GM18861 (cell line): ENCODE results near the gene PITPNM2.

ENCODE experiments used
- ATAC-seq: cut with Tn5 transposase; IDR thresholded peaks from one replicate; pipeline ENCODE4 v1.9.1; 2021; ENCODE audit not compliant: unreplicated experiment

PITPNM2 gene

DNA sequence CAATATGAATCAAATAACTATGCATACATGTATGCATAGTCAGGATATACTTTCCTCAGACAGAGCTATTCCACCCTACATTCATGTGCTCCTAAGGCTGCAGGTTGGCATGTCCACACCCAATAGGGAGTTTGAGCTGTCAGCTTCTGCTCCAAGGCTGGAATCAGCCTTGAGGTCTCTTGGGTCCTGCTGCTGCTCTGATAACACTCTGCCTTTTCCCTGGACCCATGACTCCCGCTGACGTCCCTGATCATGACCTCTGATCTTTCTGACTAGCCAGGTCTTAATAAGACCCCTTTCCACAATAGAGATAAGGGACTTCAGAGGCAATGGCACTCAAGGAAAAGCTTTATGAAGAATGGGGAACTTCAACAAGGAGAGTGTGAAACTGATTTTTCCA lies 5.7 kb downstream of the PITPNM2 start:
- no peak for ATAC-seq

DNA sequence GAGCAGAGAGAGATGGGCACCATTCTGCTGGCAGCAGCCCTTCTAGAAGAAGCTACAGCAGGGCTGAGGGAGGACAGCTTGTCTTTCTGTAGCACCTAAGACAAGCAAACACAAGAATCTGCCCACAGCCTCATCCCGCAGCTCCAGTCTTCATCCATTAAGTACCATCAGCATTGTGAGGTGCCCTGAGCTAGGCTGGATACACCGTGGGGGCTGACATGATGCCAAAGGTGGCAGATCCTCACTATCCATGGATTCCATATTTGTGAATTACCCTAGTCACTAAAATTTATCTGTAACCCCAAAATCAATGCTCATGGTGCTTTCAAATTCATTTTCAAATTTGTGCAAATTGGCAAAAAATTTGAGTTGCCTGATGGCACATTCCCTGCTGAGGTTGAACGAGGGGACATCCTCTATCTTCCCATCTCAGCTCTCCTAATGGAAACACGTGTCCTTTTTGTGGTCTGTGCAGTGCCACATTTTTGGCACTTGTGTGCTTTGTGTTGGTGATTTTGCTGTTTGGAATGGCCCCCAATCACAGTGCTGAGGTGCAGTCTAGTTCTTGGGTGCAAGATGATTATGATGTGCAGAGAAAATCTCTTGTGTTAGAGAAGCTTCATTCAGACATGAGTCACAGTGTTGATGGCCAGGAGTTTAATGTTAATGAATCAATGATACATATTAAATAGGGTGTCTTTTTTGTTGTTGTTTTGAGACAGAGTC lies 7.0 kb downstream of the PITPNM2 start:
- no peak for ATAC-seq

- ATAC-seq, result no peak
Measured at GRCh38 chr12:123142921-123143735, 7.8 kb downstream of the PITPNM2 start.

DNA sequence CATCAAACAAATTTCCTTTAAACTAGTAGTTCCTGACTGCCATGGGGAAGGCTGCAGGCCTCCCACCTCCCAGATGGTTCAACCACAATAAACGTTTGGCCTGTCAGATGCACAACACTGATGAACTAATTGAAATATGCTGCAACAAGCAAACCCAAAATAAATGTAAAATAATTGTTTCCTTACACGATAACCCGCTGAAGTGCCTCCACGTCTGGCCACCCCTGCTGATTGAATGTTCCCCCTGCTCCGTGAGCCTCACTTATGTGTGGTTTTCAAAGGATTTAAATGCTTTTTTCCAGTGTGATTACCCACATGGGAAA lies 8.4 kb downstream of the PITPNM2 start:
- ATAC-seq, result no peak

DNA sequence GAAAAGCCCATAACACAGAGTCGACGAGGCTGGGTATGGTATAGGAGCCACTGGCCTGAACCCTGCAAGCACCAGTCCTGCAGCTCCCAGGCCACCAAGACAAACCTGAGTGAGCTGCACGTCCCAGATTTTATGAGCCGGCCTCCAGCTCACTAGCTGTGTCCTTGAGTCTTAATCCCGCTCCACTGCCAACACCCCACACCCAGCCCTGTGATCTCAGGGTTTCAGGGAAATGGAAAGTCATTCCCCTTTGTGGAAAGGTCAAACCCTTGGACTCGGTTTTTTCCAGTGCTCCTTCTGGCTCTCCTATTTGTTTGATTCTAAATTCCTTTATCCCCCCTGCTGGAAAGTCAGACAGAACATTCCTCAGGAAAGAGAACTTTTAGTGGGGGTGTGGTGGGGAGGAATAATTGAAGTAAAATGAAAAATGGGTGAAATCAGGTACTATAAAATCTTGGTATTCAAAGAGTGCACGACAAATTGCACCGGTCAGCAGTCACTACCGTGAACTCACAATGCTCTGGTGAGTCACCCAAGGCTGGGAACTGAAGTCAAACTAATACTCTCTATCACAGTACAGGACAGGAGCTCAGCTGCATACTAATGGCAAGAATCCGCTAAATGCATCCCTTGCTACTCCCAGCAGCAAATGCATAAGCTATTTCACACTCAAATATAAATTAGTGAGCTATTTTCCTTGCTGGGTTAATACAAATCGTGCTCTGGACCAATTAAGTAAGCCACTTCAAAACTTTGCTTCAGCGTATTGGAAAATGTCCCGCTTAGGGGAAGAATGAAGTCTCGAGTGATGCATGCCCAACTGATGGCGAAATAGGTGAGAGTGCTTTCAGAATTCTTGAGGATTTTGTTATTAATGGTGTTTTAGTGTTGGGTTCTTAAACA lies 9.0 kb downstream of the PITPNM2 start:
- no peak for ATAC-seq

DNA sequence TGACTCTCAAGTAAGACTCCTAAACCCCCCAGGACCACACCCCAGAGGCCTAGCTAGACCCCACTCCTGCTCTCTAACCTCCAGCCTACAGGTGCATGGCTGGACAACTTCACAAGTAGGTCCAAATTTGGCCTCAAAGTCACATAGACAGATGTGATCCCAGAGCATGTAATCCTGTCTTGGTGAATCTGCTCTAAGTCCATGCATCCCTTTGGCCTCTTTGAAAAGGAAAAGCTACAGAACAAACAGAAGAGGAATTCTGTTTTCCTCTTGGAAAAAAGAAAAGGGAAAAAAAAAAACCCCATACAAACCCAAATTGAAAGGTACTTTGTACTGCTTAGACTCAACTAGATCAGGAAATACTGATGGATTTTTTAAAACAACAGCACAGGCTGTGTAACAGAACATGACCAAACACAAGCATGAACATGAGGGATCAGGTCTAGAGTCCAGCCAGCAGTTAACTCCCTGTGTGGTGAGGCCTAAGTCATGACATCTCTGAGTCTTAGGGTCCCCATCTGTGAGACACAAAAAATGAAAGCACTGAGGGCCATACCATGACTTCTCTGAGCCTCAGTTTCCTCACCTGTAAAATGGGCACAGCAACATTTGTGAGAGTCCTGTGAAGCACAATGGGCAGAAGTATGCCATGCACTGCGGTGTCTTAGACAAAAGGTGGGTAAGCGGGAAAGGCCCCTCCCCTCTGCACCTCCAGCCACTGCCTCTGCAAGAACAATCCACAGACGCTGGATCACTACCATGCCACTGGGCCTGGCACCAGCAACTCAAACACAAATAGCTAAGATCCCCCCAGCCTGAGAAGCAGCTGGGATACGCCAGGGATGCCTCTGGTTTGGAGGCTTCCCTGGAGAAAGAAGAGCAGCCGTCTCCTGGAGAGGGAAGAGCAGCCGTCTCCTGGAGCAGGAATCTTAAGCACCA lies 9.9 kb downstream of the PITPNM2 start:
- no peak for ATAC-seq

GRCh38 chr12:123139926-123140675 lies 10.8 kb downstream of the PITPNM2 start:
- ATAC-seq, result no peak

DNA sequence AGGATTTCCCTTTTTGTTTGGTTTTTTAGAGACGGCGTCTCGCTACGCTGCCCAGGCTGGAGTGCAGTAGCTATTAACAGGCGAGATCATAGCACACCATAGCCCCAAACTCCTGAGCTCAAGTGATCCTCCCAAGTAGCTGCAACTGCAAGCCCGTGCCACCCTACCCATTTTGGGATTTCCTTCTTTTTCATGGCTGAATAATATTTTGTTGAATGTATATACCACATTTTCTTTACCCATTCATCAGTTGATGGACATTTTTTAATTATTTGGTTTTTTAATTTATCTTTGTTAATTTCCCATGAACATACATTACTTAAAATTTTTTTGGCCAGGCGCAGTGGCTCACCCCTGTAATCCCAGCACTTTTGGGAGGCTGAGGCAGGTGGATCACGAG lies 15.2 kb downstream of the PITPNM2 start:
- no peak for ATAC-seq

GRCh38 chr12:123134826-123135225 lies 16.1 kb downstream of the PITPNM2 start:
- ATAC-seq, result no peak

DNA sequence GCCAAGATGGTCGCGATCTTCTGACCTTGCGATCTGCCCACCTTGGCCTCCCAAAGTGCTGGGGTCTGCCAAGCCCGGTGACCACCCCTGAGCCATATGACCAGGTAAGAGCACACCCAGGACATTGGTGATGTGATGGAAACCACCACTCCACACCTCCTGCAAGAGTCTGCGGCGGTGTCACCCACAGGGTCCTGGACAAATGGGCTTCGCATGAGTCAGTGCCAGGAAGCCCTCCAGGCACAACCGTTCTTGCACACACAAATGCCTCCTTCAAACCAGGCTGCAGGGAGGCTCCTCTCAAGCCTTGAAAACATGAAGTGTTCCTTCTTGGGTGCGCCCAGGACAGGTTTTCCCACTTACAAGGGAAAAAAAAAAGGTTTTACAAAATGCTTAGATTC lies 16.6 kb downstream of the PITPNM2 start:
- ATAC-seq, result no peak

DNA sequence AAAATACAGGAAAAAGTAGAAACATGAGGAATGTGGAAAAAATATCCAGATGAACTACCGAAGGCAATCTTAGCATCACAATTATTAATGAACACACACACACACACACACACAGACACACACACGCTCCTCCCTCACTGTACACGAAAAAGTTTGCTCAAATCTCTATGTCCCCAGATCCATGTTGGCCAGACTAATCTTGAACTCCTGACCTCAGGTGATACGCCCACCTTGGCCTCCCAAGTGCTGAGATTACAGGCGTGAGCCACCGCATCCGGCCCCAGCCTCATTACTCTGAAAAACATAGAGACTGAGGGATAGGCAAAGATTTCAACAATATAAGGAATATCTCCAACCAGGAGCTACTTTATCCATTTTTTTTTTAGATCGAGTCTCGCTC lies 17.2 kb downstream of the PITPNM2 start:
- no peak for ATAC-seq

DNA sequence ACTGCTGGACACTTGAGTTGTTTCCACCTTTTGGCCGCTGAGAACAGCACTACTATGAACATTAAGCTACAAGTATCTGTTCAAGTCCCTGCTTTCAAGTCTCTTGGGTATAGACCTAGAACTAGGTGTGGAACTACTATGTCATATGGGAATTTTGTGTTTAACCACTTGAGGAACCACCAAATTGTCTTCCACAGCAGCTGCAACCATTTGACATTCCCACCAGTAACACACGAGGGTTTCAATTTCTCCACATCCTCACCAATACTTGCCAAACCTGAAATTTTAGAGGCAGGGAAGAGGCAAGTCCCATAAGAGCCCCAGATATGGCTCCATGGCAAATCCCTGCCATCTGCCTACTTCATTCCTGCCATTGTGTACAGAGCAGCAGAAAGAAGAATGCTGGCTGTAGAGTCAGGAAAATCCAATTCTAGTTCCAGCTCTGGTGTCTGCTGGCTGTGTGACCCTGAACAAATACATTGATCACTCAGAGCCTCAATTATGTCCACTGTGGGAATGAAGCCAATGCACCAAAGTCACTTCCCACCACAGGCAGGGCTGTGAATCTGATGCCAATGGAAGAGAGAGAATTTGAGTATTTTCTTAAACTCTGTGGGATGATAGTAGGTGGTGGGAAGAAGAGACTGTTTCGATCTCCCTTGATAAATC lies 17.8 kb downstream of the PITPNM2 start:
- ATAC-seq, result no peak

- no peak for ATAC-seq
Measured at GRCh38 chr12:123131879-123132402, 18.9 kb downstream of the PITPNM2 start.

GRCh38 chr12:123131291-123131832 lies 19.5 kb downstream of the PITPNM2 start:
- ATAC-seq, result no peak

DNA sequence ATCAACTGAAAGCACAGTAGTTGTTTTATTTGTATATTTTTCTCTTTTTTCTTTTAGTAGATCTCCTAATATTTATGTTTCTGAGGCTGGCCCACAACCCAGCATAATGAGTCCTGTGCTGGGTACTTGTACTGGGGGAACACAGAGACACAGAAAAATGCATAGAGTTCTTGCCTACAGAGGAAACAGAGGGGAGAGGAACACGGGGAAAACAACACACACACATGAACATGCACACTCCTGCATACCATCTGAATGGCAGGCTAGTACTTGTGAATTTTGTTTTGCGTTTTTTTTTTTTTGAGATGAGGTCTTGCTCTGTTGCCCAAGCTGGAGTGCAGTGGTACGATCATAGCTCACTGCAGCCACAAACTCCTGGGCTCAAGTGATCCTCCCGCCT lies 21.3 kb downstream of the PITPNM2 start:
- ATAC-seq, result no peak

DNA sequence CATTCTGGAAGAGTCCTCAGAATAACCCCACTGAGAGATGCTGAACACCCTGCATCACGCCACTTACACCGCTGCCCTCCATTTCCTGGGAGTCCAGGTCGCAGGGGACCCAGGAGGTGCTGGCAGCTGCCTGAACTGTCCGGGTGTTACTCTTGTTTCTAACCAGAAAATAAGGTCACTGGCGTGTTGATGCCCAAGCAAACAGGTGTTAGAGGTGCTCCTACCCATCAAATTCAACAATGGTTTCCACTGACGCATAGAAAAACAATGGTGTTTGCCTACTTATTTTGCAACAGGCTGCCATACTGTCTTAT lies 23.8 kb downstream of the PITPNM2 start:
- no peak for ATAC-seq

- ATAC-seq, result no peak
Measured at GRCh38 chr12:123126294-123127181, 24.4 kb downstream of the PITPNM2 start.

DNA sequence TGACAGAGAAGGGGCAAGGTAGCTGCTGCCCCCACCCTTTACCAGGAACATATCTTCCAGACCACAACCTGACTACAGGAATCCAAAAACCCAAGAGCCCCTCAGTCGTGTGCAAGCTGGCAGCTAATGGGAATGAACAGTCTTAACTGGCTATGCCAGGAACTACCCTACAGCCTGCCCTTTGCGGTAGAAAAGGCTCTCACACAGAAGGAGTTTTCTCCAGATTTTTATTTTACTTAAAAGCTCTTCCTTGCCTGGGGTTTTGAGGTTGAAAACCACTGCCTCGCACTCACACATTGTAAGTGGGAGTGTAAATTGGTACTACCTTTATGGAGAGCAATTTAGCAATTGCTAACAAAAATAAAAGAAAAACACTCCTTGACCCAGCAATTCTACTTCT lies 28.3 kb downstream of the PITPNM2 start:
- no peak for ATAC-seq
